Measurements from ENCODE around the gene MEF2C. TPM values are rescaled to one million over a fixed set of nuclear protein-coding genes. Genes with fewer than 3 reads are reported as not detected.
A peak's percentile ranks its signal among the peaks of the same experiment; 100 is the strongest.
"Not testable (repeated sequence)": the region's sequence is repeated elsewhere in the genome, so short reads cannot be mapped to it uniquely, and the experiment has no call there.

The MEF2C gene
- polyA plus RNA-seq, 1 donor from 2014 or later = 238 TPM

GRCh38 chr5:88861231-88861630 is 21.8 kb downstream of the MEF2C start:
- Mint-ChIP-seq H3K4me1 (peaks cover 12 to 21% (median 16%) of the 10 kb centered on the region in 3 donors), H3K9me3 (peaks cover 0 to 10% (median 3%) of the 10 kb centered on the region in 3 donors), H3K27me3 (no peaks in the 10 kb centered on the region), H3K4me3 (no peak overlapping the region), H3K36me3 (peaks cover 16% of the 10 kb centered on the region), H3K27ac (peak overlapping the region in 2 of 3 donors; percentile 37 to 46)

GRCh38 chr5:88860501-88860900 is 22.5 kb downstream of the MEF2C start:
- peaks cover 0 to 10% (median 4%) of the 10 kb centered on the region in 3 donors for H3K9me3 Mint-ChIP-seq
- no peak overlapping the region for H3K4me3 Mint-ChIP-seq
- H3K36me3 Mint-ChIP-seq = peaks cover 21% of the 10 kb centered on the region
- H3K4me1 Mint-ChIP-seq = peaks cover 12 to 23% (median 18%) of the 10 kb centered on the region in 3 donors
- H3K27me3 Mint-ChIP-seq = no peaks in the 10 kb centered on the region
- peak overlapping the region in 2 of 3 donors; percentile 37 to 46 for H3K27ac Mint-ChIP-seq

DNA sequence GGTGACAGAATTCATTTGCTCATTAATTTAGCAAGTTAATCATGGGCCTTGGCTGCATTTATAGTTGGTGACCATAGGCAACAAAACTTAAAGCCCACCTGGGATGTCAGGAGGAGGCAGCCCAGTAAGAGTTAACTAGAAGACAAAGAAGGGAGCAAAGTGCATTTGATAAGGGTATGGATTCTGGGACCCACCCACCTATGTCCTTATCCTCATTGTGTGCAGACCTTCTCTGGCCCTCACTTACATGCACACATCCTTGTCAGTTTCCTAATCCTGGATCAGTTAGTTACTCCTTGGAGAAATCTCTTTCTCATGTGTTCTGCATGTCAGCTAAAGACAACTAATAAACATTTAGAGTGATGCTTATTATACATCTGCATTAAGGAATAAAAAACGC is 24.6 kb downstream of the MEF2C start:
- peaks cover 22% of the 10 kb centered on the region for H3K36me3 Mint-ChIP-seq

DNA sequence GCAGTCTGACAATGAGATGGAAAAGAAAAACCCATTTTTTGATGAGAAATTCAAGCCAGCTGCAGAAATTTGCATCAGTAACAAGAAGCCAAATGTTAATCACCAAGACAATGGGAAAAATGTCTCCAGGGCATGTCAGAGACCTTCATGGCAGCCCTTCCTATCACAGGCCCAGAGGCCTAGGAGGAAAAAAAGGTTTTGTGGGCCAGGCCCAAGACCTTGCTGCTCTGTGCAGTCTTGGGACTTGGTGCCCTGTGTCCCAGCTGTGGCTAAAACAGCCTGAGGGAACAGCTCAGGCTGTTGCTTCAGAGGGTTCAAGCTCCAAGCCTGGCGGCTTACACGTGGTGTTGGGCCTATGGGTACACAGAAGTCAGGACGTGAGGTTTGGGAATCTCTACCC is 26.6 kb downstream of the MEF2C start:
- not testable (repeated sequence) for H3K4me3 Mint-ChIP-seq, H3K27me3 Mint-ChIP-seq, H3K9me3 Mint-ChIP-seq
- peaks cover 18 to 31% (median 20%) of the 10 kb centered on the region in 3 donors for H3K4me1 Mint-ChIP-seq
- peaks cover 23% of the 10 kb centered on the region for H3K36me3 Mint-ChIP-seq
- H3K27ac Mint-ChIP-seq = peak overlapping the region in 1 of 3 donors; percentile 65

More for the DNA sequence above, 24.6 kb downstream of the MEF2C start:
- Mint-ChIP-seq H3K27ac (peak overlapping the region in 1 of 3 donors; percentile 71), H3K27me3 (no peaks in the 10 kb centered on the region), H3K9me3 (peaks cover 0 to 10% (median 4%) of the 10 kb centered on the region in 3 donors), H3K4me1 (peaks cover 21 to 39% (median 22%) of the 10 kb centered on the region in 3 donors), H3K4me3 (no peak overlapping the region)

DNA sequence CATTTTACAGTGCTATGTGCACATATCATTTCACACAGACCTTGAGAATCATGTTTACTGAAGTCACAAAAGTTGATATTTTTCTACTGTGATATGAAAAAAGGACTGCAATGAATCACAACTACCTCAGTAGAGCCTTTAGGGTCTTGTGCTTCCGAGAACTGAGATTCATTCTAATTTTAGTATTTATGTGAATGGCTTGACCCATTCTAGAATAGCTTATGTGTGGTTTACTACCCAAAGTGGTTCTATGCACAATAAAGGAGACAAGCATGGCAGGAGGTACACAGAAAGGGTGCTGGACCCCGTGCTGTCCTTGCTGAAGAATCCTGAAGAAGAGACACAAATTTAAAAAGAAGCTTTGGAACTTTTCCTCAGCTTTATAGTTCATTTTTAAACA is 28.2 kb downstream of the MEF2C start:
- Mint-ChIP-seq H3K9me3 (peaks cover 0 to 10% (median 4%) of the 10 kb centered on the region in 3 donors), H3K27me3 (no peaks in the 10 kb centered on the region), H3K36me3 (peaks cover 23% of the 10 kb centered on the region), H3K4me1 (peaks cover 29 to 47% (median 33%) of the 10 kb centered on the region in 3 donors), H3K4me3 (peak overlapping the region in 2 of 4 donors; percentile 32 to 72), H3K27ac (peak overlapping the region in 1 of 3 donors; percentile 45)

DNA sequence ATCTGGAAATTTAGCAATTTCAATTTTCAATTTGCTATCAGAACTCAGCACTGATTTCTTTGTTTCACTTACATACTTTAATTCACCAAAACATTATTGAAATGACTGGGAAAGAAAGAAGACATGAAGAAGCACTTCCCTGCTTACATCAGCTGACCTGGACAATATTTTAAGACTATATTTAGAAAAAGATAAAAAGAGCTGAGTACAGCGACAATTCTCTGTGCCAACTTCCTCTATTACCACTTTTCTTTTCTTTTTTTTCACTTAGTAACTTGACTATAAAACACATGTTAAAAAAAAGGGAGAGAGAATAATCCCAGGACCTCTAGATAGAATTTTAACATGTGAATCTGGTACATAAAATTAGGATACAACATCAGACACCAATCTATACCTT is 35.6 kb downstream of the MEF2C start:
- H3K27ac Mint-ChIP-seq = peak overlapping the region; percentile 6 to 85 (median 32)
- peaks cover 2% of the 10 kb centered on the region for H3K36me3 Mint-ChIP-seq
- peaks cover 50 to 61% (median 50%) of the 10 kb centered on the region in 3 donors for H3K4me1 Mint-ChIP-seq
- H3K9me3 Mint-ChIP-seq = no peaks in the 10 kb centered on the region
- no peaks in the 10 kb centered on the region for H3K27me3 Mint-ChIP-seq
- H3K4me3 Mint-ChIP-seq = peak overlapping the region in 3 of 4 donors; percentile 40 to 81 (median 74)

- Mint-ChIP-seq H3K27me3 (no peaks in the 10 kb centered on the region), H3K9me3 (no peaks in the 10 kb centered on the region), H3K27ac (peak overlapping the region; percentile 27 to 85 (median 50)), H3K36me3 (peaks cover 2% of the 10 kb centered on the region), H3K4me1 (peaks cover 53 to 64% (median 53%) of the 10 kb centered on the region in 3 donors), H3K4me3 (peak overlapping the region in 3 of 4 donors; percentile 39 to 81 (median 62))
These were observed 36.5 kb downstream of the MEF2C start for GRCh38 chr5:88846434-88846833.

DNA sequence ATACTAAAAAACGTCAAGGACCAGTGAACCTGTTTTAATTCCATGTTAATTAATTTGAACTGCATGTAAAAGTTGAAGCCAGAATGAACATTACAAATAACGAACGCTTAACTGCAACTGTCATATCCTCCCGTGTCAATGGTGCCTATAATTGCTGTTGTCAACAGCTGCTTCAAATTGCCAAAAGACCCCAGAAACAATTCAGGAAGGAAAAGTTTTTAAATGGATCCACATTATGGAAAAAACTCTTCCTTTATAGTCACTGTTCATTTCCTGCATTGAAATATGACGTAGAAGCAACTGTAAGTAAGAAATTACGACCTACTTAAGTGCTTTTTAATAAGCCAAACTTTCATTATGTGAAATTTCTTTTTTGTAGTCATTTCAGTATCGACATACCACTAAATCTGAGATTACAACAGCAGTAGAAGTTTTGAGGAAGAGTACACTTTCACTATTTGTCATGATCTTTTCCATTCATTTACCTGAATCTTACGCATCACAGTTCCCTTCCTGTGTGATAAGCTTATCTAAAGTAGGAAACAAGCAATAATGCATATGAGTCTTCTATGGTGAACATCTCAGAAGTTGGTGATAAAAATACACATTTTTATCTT is 37.8 kb downstream of the MEF2C start:
- Mint-ChIP-seq H3K4me1 (peaks cover 52 to 64% (median 55%) of the 10 kb centered on the region in 3 donors), H3K27me3 (no peaks in the 10 kb centered on the region), H3K36me3 (peaks cover 2% of the 10 kb centered on the region), H3K27ac (peak overlapping the region; percentile 80 to 90 (median 86)), H3K4me3 (peak overlapping the region; percentile 51 to 84 (median 80)), H3K9me3 (no peaks in the 10 kb centered on the region)

DNA sequence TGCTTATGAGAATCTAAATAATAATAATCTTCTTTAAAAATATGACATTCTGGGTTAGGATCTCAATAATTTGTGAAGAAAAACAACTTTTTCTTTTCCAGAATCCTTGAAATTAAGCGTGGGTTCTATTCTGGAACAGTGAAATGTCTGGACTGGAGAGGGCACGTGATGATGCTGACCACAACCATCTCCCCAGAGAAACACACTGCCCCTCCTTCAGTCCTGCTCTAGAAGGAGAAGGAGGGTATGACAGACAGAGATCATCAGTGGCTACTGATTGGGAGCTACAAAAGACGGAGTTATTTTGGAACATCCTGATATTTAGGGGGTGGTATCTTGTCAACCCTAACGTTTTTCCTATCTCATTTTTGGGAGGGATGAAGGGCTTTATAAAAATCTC is 40.2 kb downstream of the MEF2C start:
- H3K27me3 Mint-ChIP-seq = no peaks in the 10 kb centered on the region
- peaks cover 56 to 69% (median 59%) of the 10 kb centered on the region in 3 donors for H3K4me1 Mint-ChIP-seq
- H3K9me3 Mint-ChIP-seq = no peaks in the 10 kb centered on the region
- H3K36me3 Mint-ChIP-seq = peaks cover 2% of the 10 kb centered on the region
- peak overlapping the region in 1 of 4 donors; percentile 75 for H3K4me3 Mint-ChIP-seq
- H3K27ac Mint-ChIP-seq = peak overlapping the region; percentile 4 to 42 (median 31)

DNA sequence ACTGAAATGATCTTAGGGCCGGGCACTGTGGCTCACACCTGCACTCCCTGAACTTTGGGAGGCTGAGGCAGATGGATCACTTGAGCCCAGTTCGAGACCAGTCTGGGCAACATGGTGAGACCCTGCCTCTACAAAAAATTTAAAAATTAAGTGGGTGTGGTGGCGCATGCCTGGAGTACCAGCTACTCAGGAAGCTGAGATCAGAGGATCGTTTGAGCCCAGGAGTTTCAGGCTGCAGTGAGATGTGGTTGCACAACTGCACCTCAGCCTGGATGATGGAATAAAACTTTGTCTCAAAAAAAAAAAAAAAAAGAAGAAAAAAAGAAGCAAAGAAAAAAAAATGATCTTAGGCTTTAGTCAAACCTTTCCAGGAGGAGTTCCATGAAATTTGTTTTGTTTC is 41.8 kb downstream of the MEF2C start:
- Mint-ChIP-seq H3K36me3 (peaks cover 2% of the 10 kb centered on the region), H3K27ac (peak overlapping the region; percentile 56 to 75 (median 67)), H3K4me3 (peak overlapping the region in 2 of 4 donors; percentile 4 to 84), H3K27me3 (no peaks in the 10 kb centered on the region), H3K9me3 (no peaks in the 10 kb centered on the region), H3K4me1 (peaks cover 49 to 58% (median 54%) of the 10 kb centered on the region in 3 donors)

GRCh38 chr5:88840495-88840894 is 42.5 kb downstream of the MEF2C start:
- Mint-ChIP-seq H3K27me3 (no peaks in the 10 kb centered on the region), H3K4me3 (peak overlapping the region in 1 of 4 donors; percentile 40), H3K4me1 (peaks cover 47 to 57% (median 53%) of the 10 kb centered on the region in 3 donors), H3K36me3 (peaks cover 2% of the 10 kb centered on the region), H3K9me3 (no peaks in the 10 kb centered on the region), H3K27ac (peak overlapping the region in 1 of 3 donors; percentile 67)

DNA sequence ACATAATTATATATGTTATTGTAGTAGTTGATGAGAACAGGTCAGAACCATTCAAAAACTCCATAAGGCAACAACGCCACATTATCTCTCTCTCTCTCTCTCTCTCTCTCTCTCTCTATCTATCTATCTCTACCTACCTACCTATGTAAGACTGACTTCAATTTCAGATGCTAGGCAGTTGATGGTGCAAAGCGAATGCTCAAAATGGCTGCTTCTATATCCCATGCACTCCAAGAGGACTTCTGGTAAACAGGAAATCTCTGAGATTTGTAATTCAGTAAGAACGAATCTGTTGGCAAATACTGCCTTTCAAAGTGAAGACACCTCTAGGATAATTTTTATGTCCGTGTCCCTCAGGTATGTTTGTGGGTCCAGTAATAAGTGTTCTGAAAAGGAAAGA is 43.7 kb downstream of the MEF2C start:
- Mint-ChIP-seq H3K9me3 (no peaks in the 10 kb centered on the region), H3K4me1 (peaks cover 45 to 52% (median 52%) of the 10 kb centered on the region in 3 donors), H3K27ac (peak overlapping the region in 2 of 3 donors; percentile 41 to 75), H3K4me3 (no peak overlapping the region), H3K27me3 (no peaks in the 10 kb centered on the region), H3K36me3 (peaks cover 2% of the 10 kb centered on the region)

- Mint-ChIP-seq H3K27me3 (no peaks in the 10 kb centered on the region), H3K4me1 (peaks cover 45 to 57% (median 57%) of the 10 kb centered on the region in 3 donors), H3K27ac (peak overlapping the region in 2 of 3 donors; percentile 16 to 75), H3K9me3 (no peaks in the 10 kb centered on the region), H3K4me3 (peak overlapping the region in 1 of 4 donors; percentile 23), H3K36me3 (no peaks in the 10 kb centered on the region)
These were observed 44.5 kb downstream of the MEF2C start for GRCh38 chr5:88838500-88838899.

GRCh38 chr5:88837817-88838216 is 45.2 kb downstream of the MEF2C start:
- Mint-ChIP-seq H3K4me3 (no peak overlapping the region), H3K9me3 (no peaks in the 10 kb centered on the region), H3K27me3 (no peaks in the 10 kb centered on the region), H3K36me3 (no peaks in the 10 kb centered on the region), H3K27ac (no peak overlapping the region), H3K4me1 (peaks cover 46 to 57% (median 56%) of the 10 kb centered on the region in 3 donors)

DNA sequence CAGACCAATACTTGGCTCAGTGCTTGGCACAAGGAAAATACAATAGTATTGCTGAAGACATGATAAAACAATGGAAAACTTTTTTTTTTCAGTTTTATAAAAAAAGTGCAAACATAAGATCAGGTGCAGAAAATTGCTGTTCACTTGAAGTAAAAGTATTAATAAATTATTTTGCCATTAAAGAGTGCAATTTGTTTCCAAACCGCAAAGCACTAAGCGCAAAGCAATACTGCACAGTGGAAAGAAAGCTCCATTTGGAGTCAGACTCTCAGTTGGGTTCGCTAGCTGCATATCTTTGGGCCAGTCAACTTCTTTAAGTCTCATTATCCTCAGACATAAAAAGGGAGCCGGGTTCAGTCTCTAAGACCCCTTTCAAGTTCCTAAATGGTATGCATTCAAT is 45.8 kb downstream of the MEF2C start:
- H3K9me3 Mint-ChIP-seq = no peaks in the 10 kb centered on the region
- H3K4me1 Mint-ChIP-seq = peaks cover 45 to 57% (median 51%) of the 10 kb centered on the region in 3 donors
- no peaks in the 10 kb centered on the region for H3K27me3 Mint-ChIP-seq
- H3K27ac Mint-ChIP-seq = peak overlapping the region in 1 of 3 donors; percentile 96
- no peaks in the 10 kb centered on the region for H3K36me3 Mint-ChIP-seq
- H3K4me3 Mint-ChIP-seq = peak overlapping the region in 1 of 4 donors; percentile 90

All from IgD-negative memory B cell (primary cell).